Measurements from ENCODE around the gene VWA8. TPM values are rescaled to one million over a fixed set of nuclear protein-coding genes. Genes with fewer than 3 reads are reported as not detected.
A peak's percentile ranks its signal among the peaks of the same experiment; 100 is the strongest.

VWA8 gene
- polyA plus RNA-seq, 1 donor (not counting 4 experiments of a cell fraction or from before 2014, with no cell fraction given): 17.8 TPM

GRCh38 chr13:41971848-41972247, 10.9 kb upstream of the VWA8 start:
- TF ChIP-seq EZH2 (IDR thresholded peaks at IDR 0.05; ENCODE audit: low read length) (no peak), CTCF (optimal IDR thresholded peaks at IDR 0.05 in 1 of 3, IDR thresholded peaks at IDR 0.05 in 1 of 3, conservative IDR thresholded peaks at IDR 0.05 in 1 of 3; ENCODE audit: extremely low read depth in 1 of 3, insufficient read depth in 2 of 3, low read length in 3 of 3) (no peak)
- dilution Hi-C loops (cut with MboI; ENCODE audit: extremely low pct_ligation_motif_present, low sequenced_read_pairs): no loop called here
- H3K27ac ChIP-seq (ENCODE audit: control insufficient read depth, insufficient read depth, low read length): no peak overlapping the region
- FAIRE-seq (no peak), DNase-seq (ENCODE audit: low read depth, low spot score) (no peak)
- no peaks in the 10 kb centered on the region for H3K9me3 ChIP-seq (ENCODE audit: control insufficient read depth, low read depth, low read length)
- no peaks in the 10 kb centered on the region for H4K20me1 ChIP-seq (ENCODE audit: control insufficient read depth, extremely low read depth, insufficient read depth, low read length)
- H2AFZ ChIP-seq (ENCODE audit: control insufficient read depth, low read length): no peak overlapping the region
- H3K27me3 ChIP-seq (ENCODE audit: control insufficient read depth, extremely low read depth, insufficient read depth, low read length): no peaks in the 10 kb centered on the region
- peaks cover 18% of the 10 kb centered on the region for H3K4me1 ChIP-seq (ENCODE audit: control insufficient read depth, extremely low read depth, insufficient read depth, low read length)
- H3K36me3 ChIP-seq (ENCODE audit: control insufficient read depth in 2 of 2, extremely low read depth in 1 of 2, insufficient read depth in 2 of 2, low read length in 2 of 2): no peaks in the 10 kb centered on the region
- no peak overlapping the region for H3K4me2 ChIP-seq (ENCODE audit: control insufficient read depth, extremely low read depth, insufficient read depth, low read depth, low read length)
- H3K79me2 ChIP-seq (ENCODE audit: control insufficient read depth, insufficient read depth, low read length): no peaks in the 10 kb centered on the region
- H3K9me1 ChIP-seq (ENCODE audit: control insufficient read depth, extremely low read depth, insufficient read depth, low read length): no peaks in the 10 kb centered on the region
- no peak overlapping the region for H3K9ac ChIP-seq (ENCODE audit: control insufficient read depth, extremely low read depth, insufficient read depth, low read length)
- H3K4me3 ChIP-seq (ENCODE audit: control insufficient read depth in 2 of 3, extremely low read depth in 1 of 3, insufficient read depth in 2 of 3, low read depth in 1 of 3, low read length in 3 of 3): no peak overlapping the region

- Histone ChIP-seq H3K4me3 (ENCODE audit: control insufficient read depth in 2 of 3, extremely low read depth in 1 of 3, insufficient read depth in 2 of 3, low read depth in 1 of 3, low read length in 3 of 3) (no peak overlapping the region), H3K79me2 (ENCODE audit: control insufficient read depth, insufficient read depth, low read length) (no peaks in the 10 kb centered on the region), H3K9me1 (ENCODE audit: control insufficient read depth, extremely low read depth, insufficient read depth, low read length) (no peaks in the 10 kb centered on the region), H4K20me1 (ENCODE audit: control insufficient read depth, extremely low read depth, insufficient read depth, low read length) (no peaks in the 10 kb centered on the region), H3K27ac (ENCODE audit: control insufficient read depth, insufficient read depth, low read length) (no peak overlapping the region), H3K9me3 (ENCODE audit: control insufficient read depth, low read depth, low read length) (no peaks in the 10 kb centered on the region), H3K4me2 (ENCODE audit: control insufficient read depth, extremely low read depth, insufficient read depth, low read depth, low read length) (no peak overlapping the region), H2AFZ (ENCODE audit: control insufficient read depth, low read length) (no peak overlapping the region), H3K9ac (ENCODE audit: control insufficient read depth, extremely low read depth, insufficient read depth, low read length) (no peak overlapping the region), H3K4me1 (ENCODE audit: control insufficient read depth, extremely low read depth, insufficient read depth, low read length) (peaks cover 18% of the 10 kb centered on the region), H3K36me3 (ENCODE audit: control insufficient read depth in 2 of 2, extremely low read depth in 1 of 2, insufficient read depth in 2 of 2, low read length in 2 of 2) (no peaks in the 10 kb centered on the region), H3K27me3 (ENCODE audit: control insufficient read depth, extremely low read depth, insufficient read depth, low read length) (no peaks in the 10 kb centered on the region)
- DNase-seq (ENCODE audit: low read depth, low spot score) (no peak), FAIRE-seq (peak; percentile 17)
- TF ChIP-seq CTCF (optimal IDR thresholded peaks at IDR 0.05 in 1 of 3, IDR thresholded peaks at IDR 0.05 in 1 of 3, conservative IDR thresholded peaks at IDR 0.05 in 1 of 3; ENCODE audit: extremely low read depth in 1 of 3, insufficient read depth in 2 of 3, low read length in 3 of 3) (no peak), EZH2 (IDR thresholded peaks at IDR 0.05; ENCODE audit: low read length) (no peak)
- dilution Hi-C loops (cut with MboI; ENCODE audit: extremely low pct_ligation_motif_present, low sequenced_read_pairs): no loop called here
Observed at GRCh38 chr13:41970918-41971317, 10.0 kb upstream of the VWA8 start.
